PC-9 (cell line): Measurements from ENCODE around the gene CPVL. TPM values are rescaled to one million over a fixed set of nuclear protein-coding genes. Genes with fewer than 3 reads are reported as not detected.
A peak's percentile ranks its signal among the peaks of the same experiment; 100 is the strongest.

Experiments
- BruUV-seq: library from RNA; stranded (reverse); fragments of 400-500 nt; replicated peaks from 2 replicates; lab custom pipeline; 2021; lab: Mats Ljungman, UMichigan
- CTCF ChIA-PET: fragments of 300-600 bp; sonication (Branson Sonifier 250); formaldehyde crosslinking; loops from one replicate; lab custom pipeline; 2022; ENCODE audit warnings: antibody characterized with exemption; lab: Charles Lee
- POLR2A ChIA-PET: fragments of 300-600 bp; sonication (Branson Sonifier 250); formaldehyde crosslinking; loops from one replicate; lab custom pipeline; 2022; ENCODE audit warnings: antibody characterized with exemption; ENCODE audit not compliant: unreplicated experiment; lab: Charles Lee
- DNase-seq, 2 experiments: peaks; one replicate each; pipeline versions ENCODE4 v3.0.0 to v3.0.0-alpha.2; 2015 to 2022; ENCODE audit warnings: mixed read lengths in 1 of 2
- H2AFZ ChIP-seq: fragments of 200-600 bp; sonication (generic); 2 replicates; pipeline ENCODE4 v1.8.1; 2017; ENCODE audit warnings: antibody characterized with exemption
- H3F3A ChIP-seq: fragments of 200-600 bp; sonication (generic); 2 replicates; pipeline ENCODE4 v1.8.1; 2017; ENCODE audit warnings: antibody characterized with exemption, mild to moderate bottlenecking, low read depth; ENCODE audit not compliant: insufficient read depth
- H3K27ac ChIP-seq: fragments of 200-600 bp; sonication (generic); 2 replicates; pipeline ENCODE4 v1.6.1; 2016; ENCODE audit warnings: mixed run types
- H3K27me3 ChIP-seq: fragments of 200-600 bp; sonication (generic); 2 replicates; pipeline ENCODE4 v1.6.1; 2016; ENCODE audit warnings: low read depth, mixed run types; ENCODE audit not compliant: insufficient read depth
- H3K36me3 ChIP-seq: fragments of 200-600 bp; sonication (generic); 2 replicates; pipeline ENCODE4 v1.6.1; 2016; ENCODE audit warnings: low read depth, mixed run types
- H3K4me1 ChIP-seq: fragments of 200-600 bp; sonication (generic); replicated peaks from 2 replicates; pipeline ENCODE4 v1.6.1; 2016; ENCODE audit warnings: mixed run types; ENCODE audit not compliant: insufficient read depth
- H3K4me2 ChIP-seq: fragments of 200-600 bp; sonication (generic); 2 replicates; pipeline ENCODE4 v1.6.1; 2017; ENCODE audit warnings: mixed run types
- H3K4me3 ChIP-seq: fragments of 200-600 bp; sonication (generic); 2 replicates; pipeline ENCODE4 v1.6.1; 2016; ENCODE audit warnings: mixed run types
- H3K79me2 ChIP-seq: fragments of 200-600 bp; sonication (generic); 2 replicates; pipeline ENCODE4 v1.6.1; 2017; ENCODE audit warnings: low read depth, mixed run types
- H3K9me2 ChIP-seq: fragments of 200-600 bp; sonication (generic); 2 replicates; pipeline ENCODE4 v1.8.1; 2017; ENCODE audit warnings: mild to moderate bottlenecking; ENCODE audit not compliant: insufficient read depth
- H3K9me3 ChIP-seq: fragments of 200-600 bp; sonication (generic); 2 replicates; pipeline ENCODE4 v1.8.1; 2016; ENCODE audit warnings: low read depth; ENCODE audit not compliant: insufficient read depth
- H4K20me1 ChIP-seq: fragments of 200-600 bp; sonication (generic); 2 replicates; pipeline ENCODE4 v1.8.1; 2017; ENCODE audit not compliant: insufficient read depth
- CTCF ChIP-seq: fragments of 200-600 bp; sonication (generic); conservative IDR thresholded peaks from 2 replicates; pipeline ENCODE4 v1.6.1; 2017; ENCODE audit warnings: mixed run types, antibody characterized with exemption, mild to moderate bottlenecking, moderate library complexity
- EZH2 ChIP-seq: fragments of 200-600 bp; sonication (generic); IDR thresholded peaks from 2 replicates; pipeline ENCODE4 v1.8.0; 2017; ENCODE audit warnings: antibody characterized with exemption, low read depth
- intact Hi-C: fragments of 100-400 bp; cut with micrococcal nuclease; formaldehyde crosslinking; loops from one replicate; pipeline ENCODE4 v1.10.0; 2022; ENCODE audit not compliant: unreplicated experiment
- total RNA-seq: library from RNA; stranded (reverse); gene quantifications from 2 replicates; pipeline ENCODE4 v1.2.3, GENCODE V29; 2021

Gene CPVL
- total RNA-seq, 1 experiment from 2014 or later, result not detected

- Histone ChIP-seq H3K4me3 (no peak overlapping the region), H3K27ac (no peak overlapping the region), H3K79me2 (no peaks in the 10 kb centered on the region), H3F3A (no peaks in the 10 kb centered on the region), H3K27me3 (no peaks in the 10 kb centered on the region), H3K36me3 (no peaks in the 10 kb centered on the region), H3K9me3 (no peaks in the 10 kb centered on the region), H3K4me2 (no peak overlapping the region), H2AFZ (no peak overlapping the region), H3K9me2 (no peaks in the 10 kb centered on the region), H4K20me1 (no peaks in the 10 kb centered on the region), H3K4me1 (peaks cover 16% of the 10 kb centered on the region)
- ChIA-PET CTCF (no interaction called here), POLR2A (no interaction called here)
- no TSS peak for BruUV-seq
- intact Hi-C loops, result no loop called here
- TF ChIP-seq CTCF (no peak), EZH2 (no peak)
- no peak for DNase-seq
Measured at GRCh38 chr7:29130096-29130495, 16.2 kb downstream of the CPVL start.

- no peak overlapping the region for H3K4me3 ChIP-seq
- intact Hi-C loops, result no loop called here
- peak overlapping the region; percentile 47 for H3K27ac ChIP-seq
- no peaks in the 10 kb centered on the region for H4K20me1 ChIP-seq
- TF ChIP-seq CTCF (no peak), EZH2 (no peak)
- no peaks in the 10 kb centered on the region for H3K9me2 ChIP-seq
- no peaks in the 10 kb centered on the region for H3K27me3 ChIP-seq
- no peak overlapping the region for H3K4me2 ChIP-seq
- H3F3A ChIP-seq, result no peaks in the 10 kb centered on the region
- H2AFZ ChIP-seq, result no peak overlapping the region
- ChIA-PET CTCF (no interaction called here), POLR2A (no interaction called here)
- no TSS peak for BruUV-seq
- no peak for DNase-seq
- H3K79me2 ChIP-seq, result no peaks in the 10 kb centered on the region
- no peaks in the 10 kb centered on the region for H3K9me3 ChIP-seq
- H3K36me3 ChIP-seq, result no peaks in the 10 kb centered on the region
- H3K4me1 ChIP-seq, result peaks cover 22% of the 10 kb centered on the region
Measured at GRCh38 chr7:29127527-29127926, 18.8 kb downstream of the CPVL start.

GRCh38 chr7:29126804-29127203, 19.5 kb downstream of the CPVL start:
- CTCF ChIA-PET, result no interaction called here

More at GRCh38 chr7:29126804-29127203, 19.5 kb downstream of the CPVL start:
- BruUV-seq, result no TSS peak
- no peak overlapping the region for H2AFZ ChIP-seq
- no peaks in the 10 kb centered on the region for H3K27me3 ChIP-seq
- no peaks in the 10 kb centered on the region for H4K20me1 ChIP-seq
- H3K4me1 ChIP-seq, result peaks cover 22% of the 10 kb centered on the region
- H3K79me2 ChIP-seq, result no peaks in the 10 kb centered on the region
- POLR2A ChIA-PET, result no interaction called here
- TF ChIP-seq EZH2, result no peak
- no peak for TF ChIP-seq CTCF
- no peak overlapping the region for H3K4me3 ChIP-seq
- no peaks in the 10 kb centered on the region for H3K36me3 ChIP-seq
- peak overlapping the region; percentile 47 for H3K27ac ChIP-seq
- no peaks in the 10 kb centered on the region for H3K9me2 ChIP-seq
- H3K4me2 ChIP-seq, result no peak overlapping the region
- H3F3A ChIP-seq, result no peaks in the 10 kb centered on the region
- H3K9me3 ChIP-seq, result no peaks in the 10 kb centered on the region
- peak in 1 of 2 experiments; percentile 81 for DNase-seq
- intact Hi-C loops, result no loop called here
